Kidney (tissue), 14 donors: ENCODE data around the gene ALDH3A1. TPM values are rescaled to one million over a fixed set of nuclear protein-coding genes. Genes with fewer than 3 reads are reported as not detected.

Source experiments
- DNase-seq, 5 donors: peaks; one replicate each; pipeline ENCODE4 v3.0.0-alpha.2; 2013 to 2020
- FAIRE-seq: peaks from 2 replicates; lab custom pipeline; 2012; peaks lifted over from hg19 to GRCh38; lab: Jason Lieb, UNC
- H3K27ac ChIP-seq, 2 donors: one replicate each; pipeline ENCODE4 v1.7.0; 2013; ENCODE audit warnings: low read depth in 2 of 2, low read length in 2 of 2, inconsistent platforms in 1 of 2
- H3K27me3 ChIP-seq: one replicate; pipeline ENCODE4 v1.7.1; 2013; ENCODE audit warnings: low read length, inconsistent platforms; ENCODE audit not compliant: control insufficient read depth, insufficient read depth
- H3K36me3 ChIP-seq, 3 donors: one replicate each; pipeline versions ENCODE4 v1.7.0 to v1.7.1; 2013; ENCODE audit warnings: low read length in 3 of 3, control low read depth in 1 of 3, inconsistent platforms in 1 of 3; ENCODE audit not compliant: insufficient read depth in 3 of 3, control insufficient read depth in 2 of 3
- H3K4me1 ChIP-seq, 3 donors: one replicate each; pipeline versions ENCODE4 v1.7.0 to v1.7.1; 2013; ENCODE audit warnings: low read length in 3 of 3, inconsistent platforms in 1 of 3, low read depth in 1 of 3; ENCODE audit not compliant: control insufficient read depth in 2 of 3, insufficient read depth in 2 of 3
- H3K4me3 ChIP-seq, 3 donors: one replicate each; pipeline versions ENCODE4 v1.7.0 to v1.8.1; 2013; ENCODE audit warnings: low read length in 3 of 3, control low read depth in 1 of 3, inconsistent platforms in 1 of 3
- H3K9ac ChIP-seq, 3 donors: one replicate each; pipeline versions ENCODE4 v1.7.0 to v1.7.1; 2013; ENCODE audit warnings: low read length in 3 of 3, control low read depth in 1 of 3, inconsistent platforms in 1 of 3
- H3K9me3 ChIP-seq, 3 donors: one replicate each; pipeline versions ENCODE4 v1.7.0 to v1.7.1; 2013; ENCODE audit warnings: low read length in 3 of 3, control low read depth in 1 of 3, inconsistent platforms in 1 of 3; ENCODE audit not compliant: control insufficient read depth in 2 of 3, insufficient read depth in 1 of 3
- CTCF ChIP-seq: IDR thresholded peaks from 3 replicates; pipeline ENCODE4 v1.5.1; 2012; ENCODE audit warnings: mild to moderate bottlenecking, moderate library complexity, borderline replicate concordance; ENCODE audit not compliant: insufficient read depth; ENCODE audit errors: extremely low read depth
- intact Hi-C: fragments of 100-400 bp; cut with DNase I; formaldehyde crosslinking; loops from one replicate; pipeline ENCODE4 v1.11.1; 2022
- polyA plus RNA-seq: library from polyadenylated mRNA; stranded (reverse); fragments of 350-450 nt; fragmentation: Illumina TruSeq; extraction: RNeasy Lipid Tissue Mini Kit (QIAGEN cat#74804); gene quantifications from one replicate; pipeline ENCODE4 v1.2.3, GENCODE V29; 2014; ENCODE audit warnings: low read depth, low replicate concordance; ENCODE audit not compliant: insufficient read depth
- total RNA-seq: library from RNA; stranded (reverse); fragmentation: NEBNext Ultra II Directional; extraction: Animal tissue kit (Norgen Biotek cat#: 25700); gene quantifications from one replicate; pipeline ENCODE4 v1.2.1, GENCODE V29; 2021
- donor health status: control.
- donor health status: control.
- donor health status: control.
- donor health status: control.
- donor health status: control.
- donor health status: DM: yes; HTN: yes; CAD: no.
- donor health status: Normal renal cell carcinoma (clear cell type).

ALDH3A1 gene
- total and polyA plus RNA-seq, 2 donors from 2014 or later = 0.75 to 1.4 TPM

- H3K4me3 ChIP-seq = peak overlapping the region in 1 of 3 donors; percentile 25
- no peaks in the 10 kb centered on the region for H3K9me3 ChIP-seq
- peak in 2 of 5 donors; percentile 60 to 87 for DNase-seq
- peak overlapping the region in 1 of 2 donors; percentile 26 for H3K27ac ChIP-seq
- no peak overlapping the region for H3K9ac ChIP-seq
- no peak for TF ChIP-seq CTCF
- no peaks in the 10 kb centered on the region for H3K36me3 ChIP-seq
- FAIRE-seq = no peak
- H3K4me1 ChIP-seq = peaks cover 0 to 39% (median 37%) of the 10 kb centered on the region in 3 donors
- H3K27me3 ChIP-seq = no peaks in the 10 kb centered on the region
- intact Hi-C loops = no loop called here
Measured at GRCh38 chr17:19724501-19725420, 23.3 kb downstream of the ALDH3A1 start.

GRCh38 chr17:19723964-19724363, 24.1 kb downstream of the ALDH3A1 start:
- intact Hi-C loops = no loop called here
- peak overlapping the region in 1 of 2 donors; percentile 26 for H3K27ac ChIP-seq

GRCh38 chr17:19720631-19721426, 27.3 kb downstream of the ALDH3A1 start:
- H3K27ac ChIP-seq = peak overlapping the region; percentile 72 to 83
- no peak overlapping the region for H3K9ac ChIP-seq
- intact Hi-C loops = no loop called here
- DNase-seq (peak; percentile 71 to 89 (median 76)), FAIRE-seq (no peak)
- no peaks in the 10 kb centered on the region for H3K36me3 ChIP-seq
- H3K9me3 ChIP-seq = no peaks in the 10 kb centered on the region
- TF ChIP-seq CTCF = no peak
- no peaks in the 10 kb centered on the region for H3K27me3 ChIP-seq
- H3K4me3 ChIP-seq = no peak overlapping the region
- peaks cover 0 to 47% (median 37%) of the 10 kb centered on the region in 3 donors for H3K4me1 ChIP-seq

More at GRCh38 chr17:19723964-19724363, 24.1 kb downstream of the ALDH3A1 start:
- H3K27me3 ChIP-seq = no peaks in the 10 kb centered on the region
- peaks cover 0 to 46% (median 43%) of the 10 kb centered on the region in 3 donors for H3K4me1 ChIP-seq
- peak overlapping the region in 1 of 3 donors; percentile 25 for H3K4me3 ChIP-seq
- H3K9ac ChIP-seq = no peak overlapping the region
- H3K9me3 ChIP-seq = no peaks in the 10 kb centered on the region
- FAIRE-seq (no peak), DNase-seq (peak in 1 of 5 donors; percentile 51)
- TF ChIP-seq CTCF = no peak
- no peaks in the 10 kb centered on the region for H3K36me3 ChIP-seq
